Upper lobe of left lung (tissue), 4 donors: Measurements from ENCODE around the gene SMG9.

Experiments
- EP300 ChIP-seq, 4 donors: sonication (generic); formaldehyde crosslinking; IDR thresholded peaks; one replicate each; pipeline ENCODE4 v1.5.1; 2017; ENCODE audit warnings: antibody characterized with exemption in 4 of 4, control low read depth in 2 of 4
- POLR2A ChIP-seq, 4 donors: fragments of 450-650 bp; IDR thresholded peaks; one replicate each; pipeline ENCODE4 v1.5.1; 2016 to 2017; ENCODE audit warnings: antibody characterized with exemption in 4 of 4, mild to moderate bottlenecking in 2 of 4
- POLR2AphosphoS5 ChIP-seq, 2 donors: sonication (generic); formaldehyde crosslinking; IDR thresholded peaks; one replicate each; pipeline ENCODE4 v1.5.1; 2017; ENCODE audit warnings: antibody characterized with exemption in 2 of 2
- TF ChIP-seq, protein P1 (sequence below), 6 experiments: fragments of 450-650 bp in 4 of 6; fragments of 200-600 bp in 2 of 6; sonication (generic) in 2 of 6; IDR thresholded peaks; one replicate each; pipeline ENCODE4 v1.5.1; 2016 to 2019; ENCODE audit warnings: antibody characterized with exemption in 6 of 6

DNA sequence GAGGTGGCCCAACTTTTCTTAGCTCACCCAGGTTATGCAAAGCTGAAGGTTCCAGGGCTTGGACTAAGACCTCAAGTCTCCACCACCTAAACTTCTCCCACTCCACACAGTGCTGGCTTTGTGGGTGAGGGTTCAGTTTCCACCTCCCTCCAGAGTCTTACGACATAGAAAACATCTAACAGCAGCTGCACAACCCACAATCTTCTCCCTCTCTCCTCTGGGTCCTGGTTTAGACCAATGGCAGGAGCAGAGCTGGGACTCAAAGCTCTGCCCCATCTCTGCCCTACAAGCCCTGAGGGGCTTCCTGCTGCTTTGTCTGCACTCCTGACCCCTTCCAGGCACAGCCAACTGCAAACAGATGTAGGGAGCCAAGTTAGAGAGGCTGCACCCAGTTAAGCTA lies 22.9 kb downstream of the SMG9 start:
- TF ChIP-seq, protein P1, sequence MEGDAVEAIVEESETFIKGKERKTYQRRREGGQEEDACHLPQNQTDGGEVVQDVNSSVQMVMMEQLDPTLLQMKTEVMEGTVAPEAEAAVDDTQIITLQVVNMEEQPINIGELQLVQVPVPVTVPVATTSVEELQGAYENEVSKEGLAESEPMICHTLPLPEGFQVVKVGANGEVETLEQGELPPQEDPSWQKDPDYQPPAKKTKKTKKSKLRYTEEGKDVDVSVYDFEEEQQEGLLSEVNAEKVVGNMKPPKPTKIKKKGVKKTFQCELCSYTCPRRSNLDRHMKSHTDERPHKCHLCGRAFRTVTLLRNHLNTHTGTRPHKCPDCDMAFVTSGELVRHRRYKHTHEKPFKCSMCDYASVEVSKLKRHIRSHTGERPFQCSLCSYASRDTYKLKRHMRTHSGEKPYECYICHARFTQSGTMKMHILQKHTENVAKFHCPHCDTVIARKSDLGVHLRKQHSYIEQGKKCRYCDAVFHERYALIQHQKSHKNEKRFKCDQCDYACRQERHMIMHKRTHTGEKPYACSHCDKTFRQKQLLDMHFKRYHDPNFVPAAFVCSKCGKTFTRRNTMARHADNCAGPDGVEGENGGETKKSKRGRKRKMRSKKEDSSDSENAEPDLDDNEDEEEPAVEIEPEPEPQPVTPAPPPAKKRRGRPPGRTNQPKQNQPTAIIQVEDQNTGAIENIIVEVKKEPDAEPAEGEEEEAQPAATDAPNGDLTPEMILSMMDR (IDR thresholded peaks at IDR 0.05) = no peak
- TF ChIP-seq POLR2A (IDR thresholded peaks at IDR 0.05) (no peak), POLR2AphosphoS5 (IDR thresholded peaks at IDR 0.05) (no peak), EP300 (IDR thresholded peaks at IDR 0.05) (no peak)
